ENCODE data around the gene S100B. TPM values are rescaled to one million over a fixed set of nuclear protein-coding genes. Genes with fewer than 3 reads are reported as not detected.

S100B gene
- total and polyA plus RNA-seq, 2 experiments from 2014 or later, result not detected

DNA sequence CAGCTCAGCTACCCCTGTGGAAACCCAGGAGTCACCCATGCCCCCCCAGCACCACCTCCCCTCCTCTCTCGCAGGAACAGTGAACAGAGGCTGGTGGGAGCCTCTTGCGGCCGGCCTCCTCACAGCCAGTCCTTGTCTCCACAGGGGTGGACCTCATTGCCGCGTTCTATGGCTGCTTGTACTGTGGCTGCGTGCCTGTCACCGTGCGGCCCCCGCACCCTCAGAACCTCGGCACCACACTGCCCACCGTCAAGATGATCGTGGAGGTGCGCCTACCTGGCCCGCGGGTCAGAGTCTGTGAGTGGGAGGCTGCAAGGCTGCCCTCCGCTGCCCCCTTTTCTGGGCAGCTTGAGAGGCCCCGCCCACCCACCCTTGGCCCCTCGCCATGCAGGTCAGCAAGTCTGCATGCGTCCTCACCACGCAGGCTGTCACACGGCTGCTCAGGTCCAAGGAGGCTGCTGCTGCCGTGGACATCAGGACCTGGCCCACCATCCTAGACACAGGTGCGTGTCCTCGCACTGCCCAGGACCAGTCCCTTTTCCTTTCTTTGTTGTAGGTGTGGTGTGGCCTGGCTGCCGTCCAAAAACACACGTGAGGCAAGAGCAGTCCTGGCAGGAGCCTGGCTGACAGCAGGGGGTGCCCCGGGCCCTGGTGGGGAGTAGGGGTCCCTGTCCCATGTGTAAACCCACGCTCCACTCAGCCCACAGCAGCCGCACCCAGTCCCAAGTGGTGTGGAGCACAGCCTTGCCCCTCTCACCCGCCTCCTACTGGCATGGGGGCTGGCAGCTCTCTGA lies 50.3 kb downstream of the S100B start:
- Histone ChIP-seq H3K36me3 (replicated peaks; ENCODE audit: insufficient read depth, low read depth) (no peaks in the 10 kb centered on the region), H3K79me2 (no peaks in the 10 kb centered on the region), H3K9me2 (replicated peaks; ENCODE audit: insufficient read depth) (no peaks in the 10 kb centered on the region), H3K4me1 (ENCODE audit: insufficient read depth) (no peaks in the 10 kb centered on the region), H2AFZ (no peak overlapping the region), H4K20me1 (ENCODE audit: insufficient read depth, poor library complexity, severe bottlenecking) (no peaks in the 10 kb centered on the region), H3K27me3 (no peaks in the 10 kb centered on the region), H3K9me3 (ENCODE audit: low read depth) (no peaks in the 10 kb centered on the region), H3K4me2 (no peak overlapping the region), H3K4me3 (no peak overlapping the region), H3K27ac (no peak overlapping the region)
- 95% methylated on average over 20 of the region's 30 CpGs for WGBS (ENCODE audit: low lambda C conversion rate, missing lambda C conversion rate)
- TF ChIP-seq EZH2phosphoT487 (IDR thresholded peaks at IDR 0.05; ENCODE audit: low read depth, severe bottlenecking, unreplicated experiment) (no peak), CTCF (IDR thresholded peaks at IDR 0.05; ENCODE audit: poor library complexity) (no peak), EZH2 (IDR thresholded peaks at IDR 0.05; ENCODE audit: borderline replicate concordance) (no peak)
- DNase-seq (ENCODE audit: low spot score), result no peak

- Histone ChIP-seq H3K4me3 (no peak overlapping the region), H3K4me2 (no peak overlapping the region), H3K9me3 (ENCODE audit: low read depth) (no peaks in the 10 kb centered on the region), H3K9me2 (replicated peaks; ENCODE audit: insufficient read depth) (no peaks in the 10 kb centered on the region), H3K27ac (no peak overlapping the region), H3K27me3 (no peaks in the 10 kb centered on the region), H3K36me3 (replicated peaks; ENCODE audit: insufficient read depth, low read depth) (no peaks in the 10 kb centered on the region), H3K79me2 (no peaks in the 10 kb centered on the region), H3K4me1 (ENCODE audit: insufficient read depth) (no peaks in the 10 kb centered on the region), H2AFZ (no peak overlapping the region), H4K20me1 (ENCODE audit: insufficient read depth, poor library complexity, severe bottlenecking) (no peaks in the 10 kb centered on the region)
- no peak for DNase-seq (ENCODE audit: low spot score)
- WGBS (ENCODE audit: low lambda C conversion rate, missing lambda C conversion rate), result 97% methylated on average over 13 of the region's 13 CpGs
- TF ChIP-seq CTCF (IDR thresholded peaks at IDR 0.05; ENCODE audit: poor library complexity), result no peak
- no peak for TF ChIP-seq EZH2phosphoT487 (IDR thresholded peaks at IDR 0.05; ENCODE audit: low read depth, severe bottlenecking, unreplicated experiment)
- TF ChIP-seq EZH2 (IDR thresholded peaks at IDR 0.05; ENCODE audit: borderline replicate concordance), result no peak
These were observed 50.9 kb downstream of the S100B start for GRCh38 chr21:46553993-46554392.

DNA sequence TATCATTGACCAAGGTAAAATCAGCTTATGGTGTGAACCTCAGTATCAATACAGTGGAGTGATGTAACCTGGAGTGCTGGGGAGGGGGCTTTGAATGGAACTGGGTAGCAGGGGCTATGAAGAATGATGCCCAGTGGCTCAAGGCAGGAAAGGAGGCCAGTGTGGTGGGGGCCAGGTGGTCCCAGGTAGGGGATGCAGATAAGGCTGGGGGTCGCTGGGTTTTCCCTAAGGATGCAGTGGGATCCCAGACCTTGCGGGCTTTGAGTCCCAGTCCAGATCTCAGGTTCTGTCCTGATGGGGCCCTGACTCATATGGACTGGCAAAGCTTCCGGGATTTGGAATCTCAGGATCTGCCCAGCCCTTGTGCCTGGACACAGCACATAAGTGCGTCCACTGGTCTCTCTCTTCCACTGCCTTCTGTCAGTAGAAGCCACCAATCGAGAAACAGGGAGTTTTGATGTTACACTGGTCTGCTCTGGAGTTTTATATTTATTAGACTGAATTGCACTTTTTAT lies 52.0 kb downstream of the S100B start:
- Histone ChIP-seq H3K36me3 (replicated peaks; ENCODE audit: insufficient read depth, low read depth) (no peaks in the 10 kb centered on the region), H3K79me2 (no peaks in the 10 kb centered on the region), H3K4me1 (ENCODE audit: insufficient read depth) (no peaks in the 10 kb centered on the region), H2AFZ (no peak overlapping the region), H3K27me3 (no peaks in the 10 kb centered on the region), H4K20me1 (ENCODE audit: insufficient read depth, poor library complexity, severe bottlenecking) (no peaks in the 10 kb centered on the region), H3K9me2 (replicated peaks; ENCODE audit: insufficient read depth) (no peaks in the 10 kb centered on the region), H3K4me3 (no peak overlapping the region), H3K9me3 (ENCODE audit: low read depth) (no peaks in the 10 kb centered on the region), H3K4me2 (no peak overlapping the region), H3K27ac (no peak overlapping the region)
- over 99% methylated on average over 5 of the region's 5 CpGs for WGBS (ENCODE audit: low lambda C conversion rate, missing lambda C conversion rate)
- TF ChIP-seq CTCF (IDR thresholded peaks at IDR 0.05; ENCODE audit: poor library complexity) (no peak), EZH2phosphoT487 (IDR thresholded peaks at IDR 0.05; ENCODE audit: low read depth, severe bottlenecking, unreplicated experiment) (no peak), EZH2 (IDR thresholded peaks at IDR 0.05; ENCODE audit: borderline replicate concordance) (no peak)
- no peak for DNase-seq (ENCODE audit: low spot score)

All from hepatocyte (in vitro differentiated cells).